HepG2 (cell line): ENCODE results near the gene SF3B6. TPM values are rescaled to one million over a fixed set of nuclear protein-coding genes. Genes with fewer than 3 reads are reported as not detected.

Experiments used
- CSRNP1 ChIP-seq: sonication (generic); formaldehyde crosslinking; IDR thresholded peaks from 2 replicates; pipeline ENCODE4 v1.8.1; 2023; ENCODE audit warnings: mild to moderate bottlenecking, missing genetic modification reagents
- HNRNPK ChIP-seq: fragments of 200-400 bp; formaldehyde crosslinking; IDR thresholded peaks from 2 replicates; pipeline ENCODE4 v1.6.1; 2018; ENCODE audit warnings: low read length, low read depth, moderate library complexity, mild to moderate bottlenecking; ENCODE audit not compliant: poor library complexity, severe bottlenecking
- HOXA3 ChIP-seq: sonication (generic); formaldehyde crosslinking; IDR thresholded peaks from 2 replicates; pipeline ENCODE4 v1.5.0; 2020; ENCODE audit warnings: missing genetic modification reagents
- IRF1 ChIP-seq: sonication (generic); formaldehyde crosslinking; IDR thresholded peaks from 2 replicates; pipeline ENCODE4 v1.4.0; 2020; ENCODE audit warnings: low read depth, mild to moderate bottlenecking, missing genetic modification reagents
- KLF6 ChIP-seq: IDR thresholded peaks from 2 replicates; pipeline ENCODE4 v1.8.0; 2016; ENCODE audit warnings: missing biosample characterization, missing genetic modification reagents
- LRRFIP1 ChIP-seq: sonication (generic); formaldehyde crosslinking; conservative IDR thresholded peaks from 2 replicates; pipeline ENCODE4 v1.4.0; 2020; ENCODE audit warnings: missing genetic modification reagents
- MBNL3 ChIP-seq: fragments of 250-450 bp; sonication (Bioruptor Pico); conservative IDR thresholded peaks from 2 replicates; pipeline ENCODE4 v1.8.0; 2022; ENCODE audit warnings: mild to moderate bottlenecking, inconsistent platforms
- MLX ChIP-seq: IDR thresholded peaks from 2 replicates; pipeline ENCODE4 v1.6.1; 2016
- NKX3-1 ChIP-seq: sonication (generic); formaldehyde crosslinking; IDR thresholded peaks from 2 replicates; pipeline ENCODE4 v1.5.0; 2020; ENCODE audit warnings: missing genetic modification reagents
- PBX2 ChIP-seq: IDR thresholded peaks from 2 replicates; pipeline ENCODE4 v1.6.1; 2016; ENCODE audit warnings: control low read depth
- PREB ChIP-seq: sonication (generic); formaldehyde crosslinking; IDR thresholded peaks from 2 replicates; pipeline ENCODE4 v1.4.0; 2020; ENCODE audit warnings: missing genetic modification reagents
- RCOR2 ChIP-seq: IDR thresholded peaks from 2 replicates; pipeline ENCODE4 v1.6.1; 2016; ENCODE audit warnings: missing biosample characterization, missing genetic modification reagents
- RORA ChIP-seq: sonication (generic); formaldehyde crosslinking; IDR thresholded peaks from 2 replicates; pipeline ENCODE4 v1.5.0; 2020; ENCODE audit warnings: mild to moderate bottlenecking, missing genetic modification reagents, moderate library complexity
- SATB2 ChIP-seq: sonication (generic); formaldehyde crosslinking; IDR thresholded peaks from 2 replicates; pipeline ENCODE4 v1.5.0; 2020; ENCODE audit warnings: missing genetic modification reagents
- ZNF12 ChIP-seq: sonication (generic); formaldehyde crosslinking; IDR thresholded peaks from 2 replicates; pipeline ENCODE4 v1.5.0; 2020; ENCODE audit warnings: missing genetic modification reagents
- ZNF180 ChIP-seq: sonication (generic); formaldehyde crosslinking; IDR thresholded peaks from 2 replicates; pipeline ENCODE4 v1.4.0; 2020; ENCODE audit warnings: low read depth, missing genetic modification reagents, borderline replicate concordance
- ZNF383 ChIP-seq: sonication (generic); formaldehyde crosslinking; IDR thresholded peaks from 2 replicates; pipeline ENCODE4 v1.4.0; 2020; ENCODE audit warnings: missing genetic modification reagents, mild to moderate bottlenecking, borderline replicate concordance
- ZNF605 ChIP-seq: sonication (generic); formaldehyde crosslinking; IDR thresholded peaks from 2 replicates; pipeline ENCODE4 v1.8.0; 2022; ENCODE audit warnings: mild to moderate bottlenecking, missing genetic modification reagents
- ZNF773 ChIP-seq: sonication (generic); formaldehyde crosslinking; IDR thresholded peaks from 2 replicates; pipeline ENCODE4 v1.4.0; 2020; ENCODE audit warnings: missing genetic modification reagents, borderline replicate concordance
- ZNF776 ChIP-seq: sonication (generic); formaldehyde crosslinking; IDR thresholded peaks from 2 replicates; pipeline ENCODE4 v1.4.0; 2020; ENCODE audit warnings: mild to moderate bottlenecking, missing genetic modification reagents
- ZNF777 ChIP-seq: sonication (generic); formaldehyde crosslinking; IDR thresholded peaks from 2 replicates; pipeline ENCODE4 v1.4.0; 2020; ENCODE audit warnings: missing genetic modification reagents
- polyA plus RNA-seq, 8 experiments: library from polyadenylated mRNA; depleted of rRNA in 3 of 8; stranded (reverse) in 7 of 8; unstranded in 1 of 8; fragments of >200 nt; fragmentation: Illumina TruSeq in 4 of 8; extraction: Trizol in 4 of 8; gene quantifications; 2 replicates each; pipeline versions ENCODE4 v1.2.1 to v1.2.3, GENCODE V29; 2011 to 2016; ENCODE audit warnings: low read depth in 4 of 8, missing spikeins in 1 of 8, mixed read lengths in 1 of 8; ENCODE audit not compliant: insufficient read depth in 1 of 8
- total RNA-seq, 5 experiments: library from RNA; depleted of rRNA; stranded (reverse); fragments of >200 nt; fragmentation: Illumina TruSeq; extraction: Trizol; gene quantifications; 2 replicates each; pipeline ENCODE4 v1.2.3, GENCODE V29; 2016; ENCODE audit warnings: low read depth in 1 of 5

SF3B6 gene
- total and polyA plus RNA-seq, 2 of the 13 experiments (the other 11 are each of a cell fraction or from before 2014, with no cell fraction given): 177 to 182 TPM

- TF ChIP-seq MBNL3 (CRISPR knock-in tag): no peak
- no peak; the same call in 1 of the 2 replicates for TF ChIP-seq CSRNP1 (CRISPR knock-in tag)
- 0 out of 2 replicates have a peak, but pooled peaks have one; percentile 14 for TF ChIP-seq ZNF605 (CRISPR knock-in tag)
- TF ChIP-seq ZNF773 (CRISPR knock-in tag): no peak
- TF ChIP-seq ZNF383 (CRISPR knock-in tag): no peak
- TF ChIP-seq NKX3-1: no peak
- 0 out of 2 replicates have a peak, but pooled peaks have one; percentile 48 for TF ChIP-seq KLF6
- no peak for TF ChIP-seq PREB (CRISPR knock-in tag)
- peak; percentile 71; the same call in 1 of the 2 replicates for TF ChIP-seq RCOR2
- peak; percentile 84 for TF ChIP-seq HOXA3
- TF ChIP-seq ZNF12: no peak; the same call in 1 of the 2 replicates
- no peak for TF ChIP-seq RORA (CRISPR knock-in tag)
- TF ChIP-seq LRRFIP1 (CRISPR knock-in tag): no peak
- no peak; the same call in 1 of the 2 replicates for TF ChIP-seq ZNF776 (CRISPR knock-in tag)
- no peak for TF ChIP-seq ZNF180 (CRISPR knock-in tag)
- TF ChIP-seq ZNF777 (CRISPR knock-in tag): no peak
- no peak for TF ChIP-seq SATB2 (CRISPR knock-in tag)
- TF ChIP-seq MLX (CRISPR knock-in tag): 0 out of 2 replicates have a peak, but pooled peaks have one; percentile 26
- TF ChIP-seq IRF1 (CRISPR knock-in tag): no peak
- no peak for TF ChIP-seq PBX2 (CRISPR knock-in tag)
- no peak for TF ChIP-seq HNRNPK
Observed at GRCh38 chr2:24022324-24022974, 53.7 kb downstream of the SF3B6 start (continued).
